ENCODE measurements around the gene CIROP. TPM values are rescaled to one million over a fixed set of nuclear protein-coding genes. Genes with fewer than 3 reads are reported as not detected.

CIROP gene
- total and polyA plus RNA-seq, 2 donors (not counting 1 experiment from before 2014, with no cell fraction given): not detected

DNA sequence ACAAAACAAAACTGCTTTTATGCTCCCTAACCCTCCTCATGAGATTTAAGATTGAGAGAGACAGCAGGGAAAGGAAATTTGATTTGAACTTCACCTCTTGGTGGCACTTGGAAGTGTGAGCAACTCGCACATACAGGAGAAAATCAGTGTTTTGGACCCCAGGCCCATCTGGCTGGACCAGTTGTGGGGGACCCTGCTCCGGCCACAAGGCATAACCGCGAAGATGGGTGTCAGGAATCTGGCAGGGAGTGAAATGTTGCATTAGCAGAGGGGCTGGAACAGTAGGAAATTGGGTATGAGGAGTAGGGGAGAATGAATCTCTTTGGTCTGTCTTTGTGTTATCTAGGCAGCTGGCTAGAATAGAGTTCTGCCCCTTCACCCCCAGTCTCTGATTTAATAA lies 1.2 kb downstream of the CIROP start:
- Histone ChIP-seq H3K9me3 (ENCODE audit: control extremely low read depth in 1 of 3, control insufficient read depth in 2 of 3, insufficient read depth in 1 of 3, low read length in 2 of 3) (peaks cover 0 to 6% (median 0%) of the 10 kb centered on the region in 3 donors), H3K4me3 (ENCODE audit: control extremely low read depth in 1 of 5, extremely low read depth in 1 of 5, insufficient read depth in 1 of 5, low read depth in 2 of 5, low read length in 4 of 5) (no peak overlapping the region), H3K4me2 (replicated peaks; ENCODE audit: low read depth, low read length, poor library complexity, severe bottlenecking) (no peak overlapping the region), H3K4me1 (ENCODE audit: control insufficient read depth in 2 of 2, insufficient read depth in 2 of 2, low read length in 2 of 2) (no peaks in the 10 kb centered on the region), H4K20me1 (ENCODE audit: control insufficient read depth, insufficient read depth, low read length, poor library complexity, severe bottlenecking) (no peaks in the 10 kb centered on the region), H3K79me2 (ENCODE audit: control insufficient read depth, insufficient read depth, low read length) (peaks cover 15% of the 10 kb centered on the region), H3K27me3 (replicated peaks in 1 of 4; ENCODE audit: control extremely low read depth in 1 of 4, control insufficient read depth in 3 of 4, insufficient read depth in 4 of 4, low read length in 3 of 4) (no peaks in the 10 kb centered on the region), H3K9ac (ENCODE audit: low read length) (no peak overlapping the region), H3K27ac (ENCODE audit: low read length in 2 of 2) (no peak overlapping the region), H3K36me3 (replicated peaks in 1 of 2; ENCODE audit: control extremely low read depth in 1 of 2, control insufficient read depth in 1 of 2, extremely low read depth in 1 of 2, insufficient read depth in 2 of 2, low read length in 1 of 2) (peaks cover 2 to 13% of the 10 kb centered on the region in 2 experiments), H2AFZ (ENCODE audit: insufficient read depth, low read depth, low read length, poor library complexity, severe bottlenecking) (no peak overlapping the region)
- peaks cover 10% of the 10 kb centered on the region for H3K4me1 Mint-ChIP-seq
- ChIA-PET POLR2A (no interaction called here), CTCF (interaction anchor here (1.1 to 1.7 kb wide), 3 partner anchors 9 to 17 kb away, joined by 4 to 6 read pairs (median 5); partner anchors contain the start of genes ACIN1, C14orf119 and CEBPE)
- ATAC-seq (ENCODE audit: low read depth) (no peak), DNase-seq (no peak)
- no peak overlapping the region for H3K4me3 Mint-ChIP-seq
- TF ChIP-seq EZH2 (IDR thresholded peaks at IDR 0.05; ENCODE audit: borderline replicate concordance, insufficient read depth, low read depth, low read length, poor library complexity, severe bottlenecking): no peak
- TF ChIP-seq, protein P1, sequence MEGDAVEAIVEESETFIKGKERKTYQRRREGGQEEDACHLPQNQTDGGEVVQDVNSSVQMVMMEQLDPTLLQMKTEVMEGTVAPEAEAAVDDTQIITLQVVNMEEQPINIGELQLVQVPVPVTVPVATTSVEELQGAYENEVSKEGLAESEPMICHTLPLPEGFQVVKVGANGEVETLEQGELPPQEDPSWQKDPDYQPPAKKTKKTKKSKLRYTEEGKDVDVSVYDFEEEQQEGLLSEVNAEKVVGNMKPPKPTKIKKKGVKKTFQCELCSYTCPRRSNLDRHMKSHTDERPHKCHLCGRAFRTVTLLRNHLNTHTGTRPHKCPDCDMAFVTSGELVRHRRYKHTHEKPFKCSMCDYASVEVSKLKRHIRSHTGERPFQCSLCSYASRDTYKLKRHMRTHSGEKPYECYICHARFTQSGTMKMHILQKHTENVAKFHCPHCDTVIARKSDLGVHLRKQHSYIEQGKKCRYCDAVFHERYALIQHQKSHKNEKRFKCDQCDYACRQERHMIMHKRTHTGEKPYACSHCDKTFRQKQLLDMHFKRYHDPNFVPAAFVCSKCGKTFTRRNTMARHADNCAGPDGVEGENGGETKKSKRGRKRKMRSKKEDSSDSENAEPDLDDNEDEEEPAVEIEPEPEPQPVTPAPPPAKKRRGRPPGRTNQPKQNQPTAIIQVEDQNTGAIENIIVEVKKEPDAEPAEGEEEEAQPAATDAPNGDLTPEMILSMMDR (IDR thresholded peaks at IDR 0.05): no peak
- no peaks in the 10 kb centered on the region for H3K27me3 Mint-ChIP-seq
- 89% methylated on average over 4 of the region's 4 CpGs for WGBS (ENCODE audit: insufficient coverage)
- no peaks in the 10 kb centered on the region for H3K9me3 Mint-ChIP-seq (ENCODE audit: insufficient read depth)
- intact Hi-C loops (cut with micrococcal nuclease): no loop called here
- no peak overlapping the region for H3K27ac Mint-ChIP-seq

DNA sequence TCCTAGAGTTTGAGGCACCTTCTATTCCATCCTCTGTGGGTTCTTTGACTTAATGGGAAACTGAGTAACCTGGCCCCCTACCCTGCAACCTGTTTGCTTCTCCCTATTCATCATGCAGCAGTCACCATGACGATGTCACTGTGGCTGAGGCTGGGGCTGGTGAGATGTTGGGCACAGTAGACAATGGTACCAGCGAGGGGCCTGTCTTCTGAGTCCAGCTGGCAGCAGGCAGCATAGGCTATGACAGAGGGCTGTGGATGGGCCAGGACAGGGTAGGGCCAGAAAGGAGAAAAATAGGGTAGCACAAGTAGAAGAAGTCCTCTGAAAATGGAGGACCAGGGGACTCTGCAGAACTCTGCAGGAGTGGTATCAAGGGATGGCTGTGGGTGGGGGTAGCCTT lies 2.0 kb downstream of the CIROP start:
- Mint-ChIP-seq H3K9me3 (ENCODE audit: insufficient read depth) (no peaks in the 10 kb centered on the region), H3K4me1 (peaks cover 11% of the 10 kb centered on the region), H3K27me3 (no peaks in the 10 kb centered on the region), H3K27ac (no peak overlapping the region), H3K4me3 (no peak overlapping the region)
- H3K4me1 ChIP-seq (ENCODE audit: control insufficient read depth in 2 of 2, insufficient read depth in 2 of 2, low read length in 2 of 2): no peaks in the 10 kb centered on the region
- TF ChIP-seq, protein P1 (IDR thresholded peaks at IDR 0.05): no peak
- no peak for TF ChIP-seq EZH2 (IDR thresholded peaks at IDR 0.05; ENCODE audit: borderline replicate concordance, insufficient read depth, low read depth, low read length, poor library complexity, severe bottlenecking)
- H3K4me3 ChIP-seq (ENCODE audit: control extremely low read depth in 1 of 5, extremely low read depth in 1 of 5, insufficient read depth in 1 of 5, low read depth in 2 of 5, low read length in 4 of 5): no peak overlapping the region
- no peak overlapping the region for H2AFZ ChIP-seq (ENCODE audit: insufficient read depth, low read depth, low read length, poor library complexity, severe bottlenecking)
- 95% methylated on average over 2 of the region's 2 CpGs for WGBS (ENCODE audit: insufficient coverage)
- DNase-seq: no peak
- H3K9ac ChIP-seq (ENCODE audit: low read length): no peak overlapping the region
- peaks cover under 1% of the 10 kb centered on the region for H4K20me1 ChIP-seq (ENCODE audit: control insufficient read depth, insufficient read depth, low read length, poor library complexity, severe bottlenecking)
- H3K27ac ChIP-seq (ENCODE audit: low read length in 2 of 2): no peak overlapping the region
- no peak overlapping the region for H3K4me2 ChIP-seq (replicated peaks; ENCODE audit: low read depth, low read length, poor library complexity, severe bottlenecking)
- intact Hi-C loops (cut with micrococcal nuclease): no loop called here
- POLR2A ChIA-PET: no interaction called here
- H3K36me3 ChIP-seq (replicated peaks in 1 of 2; ENCODE audit: control extremely low read depth in 1 of 2, control insufficient read depth in 1 of 2, extremely low read depth in 1 of 2, insufficient read depth in 2 of 2, low read length in 1 of 2): peaks cover 5 to 21% of the 10 kb centered on the region in 2 experiments
- H3K79me2 ChIP-seq (ENCODE audit: control insufficient read depth, insufficient read depth, low read length): peaks cover 21% of the 10 kb centered on the region
- CTCF ChIA-PET: interaction anchor here (1.7 kb wide), 1 partner anchor 16 kb away, joined by 6 read pairs; the partner anchor contains the start of gene CEBPE
- H3K9me3 ChIP-seq (ENCODE audit: control extremely low read depth in 1 of 3, control insufficient read depth in 2 of 3, insufficient read depth in 1 of 3, low read length in 2 of 3): no peaks in the 10 kb centered on the region
- H3K27me3 ChIP-seq (replicated peaks in 1 of 4; ENCODE audit: control extremely low read depth in 1 of 4, control insufficient read depth in 3 of 4, insufficient read depth in 4 of 4, low read length in 3 of 4): no peaks in the 10 kb centered on the region
- ATAC-seq (ENCODE audit: low read depth): no peak
